ENCODE results near the gene TMTC1.

- no peak for TF ChIP-seq CTCF (IDR thresholded peaks at IDR 0.05)
- TF ChIP-seq POLR2A (IDR thresholded peaks at IDR 0.05): no peak
Measured at GRCh38 chr12:29706311-29706710, 77.4 kb downstream of the TMTC1 start.

Measured in body of pancreas (tissue), 4 donors.